ENCODE results near the gene LMAN2L. TPM values are rescaled to one million over a fixed set of nuclear protein-coding genes. Genes with fewer than 3 reads are reported as not detected.
"Not testable (repeated sequence)": the region's sequence is repeated elsewhere in the genome, so short reads cannot be mapped to it uniquely, and the experiment has no call there.

Gene LMAN2L
- total and polyA plus RNA-seq, 2 donors (not counting 1 experiment from before 2014, with no cell fraction given) = 5.7 to 10.7 TPM

DNA sequence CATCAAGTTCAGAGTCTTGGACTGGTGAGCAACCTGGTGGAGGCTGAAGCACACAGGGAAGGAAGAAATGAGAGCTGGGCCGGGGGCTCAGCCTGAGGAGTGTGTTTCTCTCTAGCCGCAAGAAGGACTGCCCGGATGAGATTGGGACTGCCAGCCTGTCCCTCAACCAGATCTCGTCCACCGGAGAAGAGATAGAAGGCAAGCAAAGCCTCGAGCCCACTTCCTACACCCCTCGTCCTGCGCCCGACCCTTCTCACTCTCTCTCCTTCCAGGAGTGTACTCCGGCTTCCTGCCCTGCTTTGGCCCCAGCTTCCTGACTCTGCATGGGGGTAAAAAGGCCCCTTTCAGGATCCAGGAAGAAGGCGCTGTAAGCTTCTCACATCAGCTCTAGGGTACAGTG lies 71.1 kb downstream of the LMAN2L start:
- H3K36me3 ChIP-seq (replicated peaks in 1 of 2; ENCODE audit: control extremely low read depth in 1 of 2, control insufficient read depth in 1 of 2, extremely low read depth in 1 of 2, insufficient read depth in 2 of 2, low read length in 1 of 2) = no peaks in the 10 kb centered on the region
- intact Hi-C loops (cut with micrococcal nuclease) = no loop called here
- peaks cover 0 to 2% (median 0%) of the 10 kb centered on the region in 3 donors for H3K9me3 ChIP-seq (ENCODE audit: control extremely low read depth in 1 of 3, control insufficient read depth in 2 of 3, insufficient read depth in 1 of 3, low read length in 2 of 3)
- H3K4me1 Mint-ChIP-seq = no peaks in the 10 kb centered on the region
- no peaks in the 10 kb centered on the region for H3K4me1 ChIP-seq (ENCODE audit: control insufficient read depth in 2 of 2, insufficient read depth in 2 of 2, low read length in 2 of 2)
- H3K27me3 ChIP-seq (replicated peaks in 1 of 4; ENCODE audit: control extremely low read depth in 1 of 4, control insufficient read depth in 3 of 4, insufficient read depth in 4 of 4, low read length in 3 of 4) = no peaks in the 10 kb centered on the region
- peaks cover 3% of the 10 kb centered on the region for H3K27me3 Mint-ChIP-seq
- no peak overlapping the region for H3K9ac ChIP-seq (ENCODE audit: low read length)
- H3K4me3 Mint-ChIP-seq = no peak overlapping the region
- no peak for DNase-seq
- WGBS (ENCODE audit: insufficient coverage) = 81% methylated on average over 8 of the region's 11 CpGs
- H3K4me2 ChIP-seq (replicated peaks; ENCODE audit: low read depth, low read length, poor library complexity, severe bottlenecking) = no peak overlapping the region
- CTCF ChIA-PET = no interaction called here
- H3K4me3 ChIP-seq (ENCODE audit: control extremely low read depth in 1 of 5, extremely low read depth in 1 of 5, insufficient read depth in 1 of 5, low read depth in 2 of 5, low read length in 4 of 5) = no peak overlapping the region
- TF ChIP-seq, protein P1, sequence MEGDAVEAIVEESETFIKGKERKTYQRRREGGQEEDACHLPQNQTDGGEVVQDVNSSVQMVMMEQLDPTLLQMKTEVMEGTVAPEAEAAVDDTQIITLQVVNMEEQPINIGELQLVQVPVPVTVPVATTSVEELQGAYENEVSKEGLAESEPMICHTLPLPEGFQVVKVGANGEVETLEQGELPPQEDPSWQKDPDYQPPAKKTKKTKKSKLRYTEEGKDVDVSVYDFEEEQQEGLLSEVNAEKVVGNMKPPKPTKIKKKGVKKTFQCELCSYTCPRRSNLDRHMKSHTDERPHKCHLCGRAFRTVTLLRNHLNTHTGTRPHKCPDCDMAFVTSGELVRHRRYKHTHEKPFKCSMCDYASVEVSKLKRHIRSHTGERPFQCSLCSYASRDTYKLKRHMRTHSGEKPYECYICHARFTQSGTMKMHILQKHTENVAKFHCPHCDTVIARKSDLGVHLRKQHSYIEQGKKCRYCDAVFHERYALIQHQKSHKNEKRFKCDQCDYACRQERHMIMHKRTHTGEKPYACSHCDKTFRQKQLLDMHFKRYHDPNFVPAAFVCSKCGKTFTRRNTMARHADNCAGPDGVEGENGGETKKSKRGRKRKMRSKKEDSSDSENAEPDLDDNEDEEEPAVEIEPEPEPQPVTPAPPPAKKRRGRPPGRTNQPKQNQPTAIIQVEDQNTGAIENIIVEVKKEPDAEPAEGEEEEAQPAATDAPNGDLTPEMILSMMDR (IDR thresholded peaks at IDR 0.05) = no peak
- TF ChIP-seq EZH2 (IDR thresholded peaks at IDR 0.05; ENCODE audit: borderline replicate concordance, insufficient read depth, low read depth, low read length, poor library complexity, severe bottlenecking) = no peak
- no peak overlapping the region for H2AFZ ChIP-seq (ENCODE audit: insufficient read depth, low read depth, low read length, poor library complexity, severe bottlenecking)
- no peak overlapping the region for H3K27ac ChIP-seq (ENCODE audit: low read length in 2 of 2)
- no peaks in the 10 kb centered on the region for H3K79me2 ChIP-seq (ENCODE audit: control insufficient read depth, insufficient read depth, low read length)
- ATAC-seq (ENCODE audit: low read depth) = no peak
- no peak overlapping the region for H3K27ac Mint-ChIP-seq
- POLR2A ChIA-PET = interaction anchor here (0.7 kb wide), 1 partner anchor 52 kb away, joined by 4 read pairs; no protein-coding TSS in a partner anchor
- no peaks in the 10 kb centered on the region for H4K20me1 ChIP-seq (ENCODE audit: control insufficient read depth, insufficient read depth, low read length, poor library complexity, severe bottlenecking)
- no peaks in the 10 kb centered on the region for H3K9me3 Mint-ChIP-seq (ENCODE audit: insufficient read depth)

DNA sequence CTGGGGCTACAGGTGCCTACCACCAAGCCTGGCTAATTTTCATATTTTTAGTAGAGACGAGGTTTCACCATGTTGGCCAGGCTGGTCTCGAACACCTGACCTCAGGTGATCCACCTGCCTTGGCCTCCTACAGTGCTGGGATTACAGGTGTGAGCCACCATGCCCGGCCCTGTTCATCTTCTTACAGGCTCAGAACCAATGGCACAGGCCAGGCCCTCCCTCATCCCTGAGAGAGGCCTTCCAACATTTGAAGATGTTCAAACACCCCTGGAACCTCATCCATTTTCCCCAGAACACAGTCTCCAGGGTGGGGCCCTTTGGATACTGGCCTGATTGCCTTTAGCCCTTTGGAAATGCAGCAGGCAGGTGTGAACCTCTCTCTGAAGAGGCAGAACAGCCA lies 74.1 kb downstream of the LMAN2L start:
- CTCF ChIA-PET = interaction anchor here (1.0 kb wide), 1 partner anchor 98 kb away, joined by 3 read pairs; no protein-coding TSS in a partner anchor
- H3K79me2 ChIP-seq (ENCODE audit: control insufficient read depth, insufficient read depth, low read length); H3K4me1 Mint-ChIP-seq; H3K4me2 ChIP-seq (replicated peaks; ENCODE audit: low read depth, low read length, poor library complexity, severe bottlenecking); H3K9ac ChIP-seq (ENCODE audit: low read length); H2AFZ ChIP-seq (ENCODE audit: insufficient read depth, low read depth, low read length, poor library complexity, severe bottlenecking); POLR2A ChIA-PET; H3K4me3 Mint-ChIP-seq; H3K4me1 ChIP-seq (ENCODE audit: control insufficient read depth in 2 of 2, insufficient read depth in 2 of 2, low read length in 2 of 2); H3K9me3 Mint-ChIP-seq (ENCODE audit: insufficient read depth); ATAC-seq (ENCODE audit: low read depth); H3K9me3 ChIP-seq (ENCODE audit: control extremely low read depth in 1 of 3, control insufficient read depth in 2 of 3, insufficient read depth in 1 of 3, low read length in 2 of 3); H3K27ac ChIP-seq (ENCODE audit: low read length in 2 of 2); H3K36me3 ChIP-seq (replicated peaks in 1 of 2; ENCODE audit: control extremely low read depth in 1 of 2, control insufficient read depth in 1 of 2, extremely low read depth in 1 of 2, insufficient read depth in 2 of 2, low read length in 1 of 2); DNase-seq; H3K27me3 Mint-ChIP-seq; H3K27me3 ChIP-seq (replicated peaks in 1 of 4; ENCODE audit: control extremely low read depth in 1 of 4, control insufficient read depth in 3 of 4, insufficient read depth in 4 of 4, low read length in 3 of 4); H3K4me3 ChIP-seq (ENCODE audit: control extremely low read depth in 1 of 5, extremely low read depth in 1 of 5, insufficient read depth in 1 of 5, low read depth in 2 of 5, low read length in 4 of 5); H3K27ac Mint-ChIP-seq; H4K20me1 ChIP-seq (ENCODE audit: control insufficient read depth, insufficient read depth, low read length, poor library complexity, severe bottlenecking); intact Hi-C loops (cut with micrococcal nuclease): not testable (repeated sequence)
- WGBS (ENCODE audit: insufficient coverage) = 92% methylated on average over 3 of the region's 3 CpGs

All from B cell (primary cell).